ENCODE data around the gene CIDEB.

DNA sequence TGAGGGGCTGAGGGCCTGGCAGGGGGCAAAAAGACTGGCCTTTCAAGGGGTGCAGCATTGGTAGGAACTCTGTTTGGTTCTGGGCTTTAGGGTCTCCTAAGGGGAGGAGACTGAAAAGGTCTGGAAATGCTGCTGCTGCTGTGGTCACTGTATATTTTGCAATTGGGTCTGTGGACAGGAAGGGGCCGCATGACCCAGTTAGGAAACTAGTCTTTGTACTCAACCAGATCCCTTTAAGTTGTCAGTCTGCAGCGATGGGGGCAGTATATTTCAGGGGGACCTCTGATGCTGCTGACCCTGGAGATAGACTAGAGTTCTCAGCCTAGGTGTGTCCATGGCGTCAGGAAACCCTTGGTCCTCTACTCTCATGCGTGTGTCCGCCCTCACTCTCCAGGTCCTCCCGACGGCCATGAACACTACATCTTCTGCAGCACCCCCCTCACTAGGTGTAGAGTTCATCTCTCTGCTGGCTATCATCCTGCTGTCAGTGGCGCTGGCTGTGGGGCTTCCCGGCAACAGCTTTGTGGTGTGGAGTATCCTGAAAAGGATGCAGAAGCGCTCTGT lies 7.5 kb upstream of the CIDEB start:
- TF ChIP-seq, protein P1, sequence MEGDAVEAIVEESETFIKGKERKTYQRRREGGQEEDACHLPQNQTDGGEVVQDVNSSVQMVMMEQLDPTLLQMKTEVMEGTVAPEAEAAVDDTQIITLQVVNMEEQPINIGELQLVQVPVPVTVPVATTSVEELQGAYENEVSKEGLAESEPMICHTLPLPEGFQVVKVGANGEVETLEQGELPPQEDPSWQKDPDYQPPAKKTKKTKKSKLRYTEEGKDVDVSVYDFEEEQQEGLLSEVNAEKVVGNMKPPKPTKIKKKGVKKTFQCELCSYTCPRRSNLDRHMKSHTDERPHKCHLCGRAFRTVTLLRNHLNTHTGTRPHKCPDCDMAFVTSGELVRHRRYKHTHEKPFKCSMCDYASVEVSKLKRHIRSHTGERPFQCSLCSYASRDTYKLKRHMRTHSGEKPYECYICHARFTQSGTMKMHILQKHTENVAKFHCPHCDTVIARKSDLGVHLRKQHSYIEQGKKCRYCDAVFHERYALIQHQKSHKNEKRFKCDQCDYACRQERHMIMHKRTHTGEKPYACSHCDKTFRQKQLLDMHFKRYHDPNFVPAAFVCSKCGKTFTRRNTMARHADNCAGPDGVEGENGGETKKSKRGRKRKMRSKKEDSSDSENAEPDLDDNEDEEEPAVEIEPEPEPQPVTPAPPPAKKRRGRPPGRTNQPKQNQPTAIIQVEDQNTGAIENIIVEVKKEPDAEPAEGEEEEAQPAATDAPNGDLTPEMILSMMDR (IDR thresholded peaks at IDR 0.05 in 2 of 3, conservative IDR thresholded peaks at IDR 0.05 in 1 of 3; ENCODE audit: control insufficient read depth in 2 of 3, extremely low read depth in 1 of 3, insufficient read depth in 1 of 3, low read depth in 3 of 3, low read length in 3 of 3), result no peak
- TF ChIP-seq EP300 (IDR thresholded peaks at IDR 0.05; ENCODE audit: borderline replicate concordance in 1 of 2, control insufficient read depth in 1 of 2, low read depth in 2 of 2, low read length in 2 of 2) (no peak), HDAC2 (IDR thresholded peaks at IDR 0.05) (no peak), CEBPB (IDR thresholded peaks at IDR 0.05; ENCODE audit: borderline replicate concordance in 1 of 2, low read depth in 2 of 2, low read length in 2 of 2) (no peak), POLR2A (IDR thresholded peaks at IDR 0.05; ENCODE audit: low read depth, low read length) (no peak), CHD2 (IDR thresholded peaks at IDR 0.05; ENCODE audit: borderline replicate concordance, low read depth, low read length) (no peak), BCL11A (IDR thresholded peaks at IDR 0.05; ENCODE audit: low read depth, low read length) (no peak), POLR2AphosphoS5 (IDR thresholded peaks at IDR 0.05; ENCODE audit: low read length) (no peak)
